MV-4-11 (cell line): ENCODE measurements around the gene CCNI.
"Not testable (repeated sequence)": the region's sequence is repeated elsewhere in the genome, so short reads cannot be mapped to it uniquely, and the experiment has no call there.

Experiments used
- DNase-seq: peaks from one replicate; lab custom pipeline; 2025; lab: John Stamatoyannopoulos, UW

The CCNI gene

GRCh38 chr4:77080806-77081205 lies 5.0 kb upstream of the CCNI start:
- DNase-seq = peak; percentile 45

- no peak for DNase-seq
Measured at GRCh38 chr4:77079281-77079680, 3.5 kb upstream of the CCNI start.

- DNase-seq = no peak
Measured at GRCh38 chr4:77078401-77078800, 2.6 kb upstream of the CCNI start.

GRCh38 chr4:77076889-77077635 lies 1.3 kb upstream of the CCNI start:
- no peak for DNase-seq

GRCh38 chr4:77074981-77075855 lies 571 bp downstream of the CCNI start:
- peak; percentile 64 for DNase-seq

GRCh38 chr4:77074381-77074831 lies 1.4 kb downstream of the CCNI start:
- no peak for DNase-seq

GRCh38 chr4:77073981-77074380 lies 1.8 kb downstream of the CCNI start:
- DNase-seq = no peak

GRCh38 chr4:77073106-77073809 lies 2.5 kb downstream of the CCNI start:
- peak; percentile 22 for DNase-seq

- DNase-seq = no peak
Measured at GRCh38 chr4:77072195-77072753, 3.5 kb downstream of the CCNI start.

- not testable (repeated sequence) for DNase-seq
Measured at GRCh38 chr4:77069514-77069913, 6.3 kb downstream of the CCNI start.

- DNase-seq = no peak
Measured at GRCh38 chr4:77065382-77065781, 10.4 kb downstream of the CCNI start.

- no peak for DNase-seq
Measured at GRCh38 chr4:77062856-77063255, 12.9 kb downstream of the CCNI start.

GRCh38 chr4:77052352-77052751 lies 23.4 kb downstream of the CCNI start:
- DNase-seq = peak; percentile 17

GRCh38 chr4:77050962-77051361 lies 24.8 kb downstream of the CCNI start:
- no peak for DNase-seq

GRCh38 chr4:77047037-77047436 lies 28.8 kb downstream of the CCNI start:
- peak; percentile 12 for DNase-seq

GRCh38 chr4:77045490-77045889 lies 30.3 kb downstream of the CCNI start:
- no peak for DNase-seq

GRCh38 chr4:77044461-77045150 lies 31.2 kb downstream of the CCNI start:
- DNase-seq = peak; percentile 25

- peak; percentile 12 for DNase-seq
Measured at GRCh38 chr4:77043507-77044136, 32.2 kb downstream of the CCNI start.

GRCh38 chr4:77040854-77041725 lies 34.7 kb downstream of the CCNI start:
- DNase-seq = peak; percentile 67

GRCh38 chr4:77040270-77040669 lies 35.5 kb downstream of the CCNI start:
- no peak for DNase-seq
